NCI-H345 treated with DMSO at 0.1 percent for 48 hours (cell line): ENCODE results near the gene NDFIP1.
"Not testable (repeated sequence)": the region's sequence is repeated elsewhere in the genome, so short reads cannot be mapped to it uniquely, and the experiment has no call there.

Experiments
- DNase-seq: peaks from one replicate; lab custom pipeline; 2025; ENCODE audit not compliant: unreplicated experiment; lab: John Stamatoyannopoulos, UW

NDFIP1 gene

GRCh38 chr5:142183561-142183960 is 75.0 kb downstream of the NDFIP1 start:
- DNase-seq: no peak

DNA sequence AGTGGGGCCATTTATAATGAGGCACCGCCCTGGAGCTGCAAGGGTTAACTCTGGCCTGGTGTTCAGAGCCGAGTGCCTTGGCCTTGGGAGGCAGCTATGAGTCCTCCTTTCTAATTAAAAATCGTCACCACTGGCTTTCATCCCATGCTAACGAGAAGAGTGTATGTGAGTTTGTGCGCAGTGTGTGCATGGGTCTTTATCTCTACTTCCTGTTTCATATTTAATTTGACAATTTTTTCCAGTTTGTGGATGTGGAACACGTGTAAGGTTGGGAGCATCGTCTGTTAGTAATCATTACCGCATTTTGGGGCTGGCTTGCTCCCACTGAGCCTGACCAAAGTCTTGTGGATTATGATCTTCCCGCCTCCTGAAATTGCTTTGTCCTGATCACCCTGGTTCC is 76.4 kb downstream of the NDFIP1 start:
- DNase-seq: no peak

DNA sequence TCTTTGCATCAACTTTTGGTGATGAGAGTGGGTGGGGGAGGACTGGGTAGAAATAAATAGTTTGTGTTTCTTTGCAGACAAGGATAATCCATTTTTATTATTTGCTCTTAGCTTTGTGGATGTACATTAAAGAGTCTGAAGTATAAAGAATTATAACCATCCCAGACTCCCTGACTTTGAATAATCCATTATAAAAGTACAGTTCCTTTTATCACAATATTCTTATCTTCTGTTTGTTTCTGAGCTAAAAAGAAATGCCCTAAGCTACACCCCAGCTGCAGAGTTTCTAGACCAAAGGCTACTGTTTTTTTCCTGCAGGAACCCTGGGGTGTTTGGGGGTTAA is 77.9 kb downstream of the NDFIP1 start:
- no peak for DNase-seq

- no peak for DNase-seq
These were observed 78.4 kb downstream of the NDFIP1 start for GRCh38 chr5:142186857-142187594.

DNA sequence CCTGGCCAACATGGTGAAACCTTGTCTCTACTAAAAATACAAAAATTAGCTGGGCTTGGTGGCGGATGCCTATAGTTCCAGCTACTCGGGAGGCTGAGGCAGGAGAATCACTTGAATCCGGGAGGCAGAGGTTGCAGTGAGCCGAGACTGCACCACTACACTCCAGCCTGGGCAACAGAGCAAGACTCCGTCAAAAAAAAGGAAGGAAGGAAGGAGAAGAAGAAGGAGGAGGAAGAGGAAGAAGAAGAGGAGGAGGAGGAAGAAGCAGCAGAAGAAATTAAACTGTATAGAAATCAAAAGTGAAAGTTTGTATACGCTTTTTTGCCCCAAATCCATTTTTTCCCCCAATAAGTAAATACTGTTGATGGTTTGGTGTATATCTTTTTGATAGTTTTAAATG is 80.1 kb downstream of the NDFIP1 start:
- not testable (repeated sequence) for DNase-seq

GRCh38 chr5:142189813-142190212 is 81.2 kb downstream of the NDFIP1 start:
- no peak for DNase-seq

- no peak for DNase-seq
These were observed 83.2 kb downstream of the NDFIP1 start for GRCh38 chr5:142191776-142192175.

DNA sequence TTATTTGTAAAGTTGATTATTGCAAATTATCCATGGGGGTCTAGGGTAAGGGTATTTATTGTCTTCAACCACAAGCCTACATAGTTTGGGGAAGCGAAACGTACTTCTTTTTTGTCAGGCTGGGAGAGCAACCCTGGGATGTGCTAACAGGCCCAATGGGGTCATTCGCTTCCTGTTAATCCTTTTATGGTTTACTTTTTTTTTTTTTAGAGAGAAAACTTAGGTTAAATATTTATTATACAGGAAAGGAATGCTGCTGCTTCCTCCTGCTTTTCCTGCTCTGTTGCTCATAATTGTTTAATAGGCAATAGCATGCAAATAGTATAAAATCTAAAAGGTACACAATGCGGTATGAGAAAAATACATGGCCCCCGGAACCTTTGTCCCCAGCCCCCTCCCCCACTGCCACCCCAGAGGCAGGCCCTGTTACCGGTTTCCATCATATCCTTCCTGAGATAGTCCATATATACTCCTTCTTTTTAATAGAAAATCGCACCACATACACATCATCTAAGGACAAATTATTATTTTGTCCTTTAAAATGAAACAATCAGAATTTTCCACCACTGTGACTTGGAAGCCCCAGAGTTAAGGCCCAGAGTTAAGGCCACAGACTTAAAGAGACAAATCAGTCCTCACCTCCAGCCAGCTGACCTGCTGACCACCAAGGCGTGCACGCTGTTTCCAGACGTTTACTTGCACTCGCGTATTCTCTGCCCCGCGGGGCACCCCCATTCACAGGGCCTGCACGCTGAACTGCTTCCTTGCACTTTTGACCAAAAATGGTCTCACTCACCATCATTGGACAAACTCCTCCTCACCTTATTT is 83.9 kb downstream of the NDFIP1 start:
- DNase-seq: no peak

GRCh38 chr5:142193114-142193428 is 84.5 kb downstream of the NDFIP1 start:
- DNase-seq: no peak

- no peak for DNase-seq
These were observed 88.5 kb downstream of the NDFIP1 start for GRCh38 chr5:142197098-142197497.

DNA sequence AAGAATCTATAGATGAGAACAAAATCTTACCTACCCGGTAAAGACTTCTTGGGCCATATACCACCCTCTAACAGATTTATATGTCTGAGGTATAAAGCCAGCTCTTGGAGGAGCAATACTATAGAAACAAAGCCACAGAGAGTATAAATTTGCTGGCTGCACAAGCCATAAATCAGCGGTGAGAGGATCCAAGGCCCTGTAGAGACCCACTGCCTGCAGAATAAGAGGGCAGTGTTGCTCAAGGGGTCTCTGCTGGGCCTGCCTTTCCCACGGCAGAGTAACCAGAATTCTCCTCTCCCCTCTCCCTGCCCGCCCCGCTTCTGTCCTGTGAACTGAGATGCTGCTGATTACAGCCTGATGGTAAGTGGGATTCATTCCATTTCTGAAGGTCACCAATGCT is 89.2 kb downstream of the NDFIP1 start:
- DNase-seq: no peak

DNA sequence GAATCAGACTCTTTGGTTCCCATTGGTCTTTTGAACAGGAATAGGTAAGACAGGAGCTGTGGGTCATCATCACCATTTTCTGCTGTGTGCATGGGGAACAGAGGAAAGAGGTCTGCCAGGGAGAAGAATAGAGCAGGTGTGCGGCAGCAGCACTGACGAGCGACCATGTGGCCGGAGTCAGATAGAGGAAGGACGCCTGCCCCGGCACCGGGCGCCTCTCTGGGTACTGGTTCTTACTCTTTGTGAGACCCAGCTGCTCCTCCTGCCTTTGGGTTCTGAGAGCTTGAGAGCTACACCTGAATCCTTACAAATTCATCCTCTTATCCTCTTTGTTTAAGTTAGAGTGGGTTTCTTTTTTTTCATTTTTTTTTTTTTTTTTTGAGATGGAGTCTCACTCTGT is 90.8 kb downstream of the NDFIP1 start:
- no peak for DNase-seq

DNA sequence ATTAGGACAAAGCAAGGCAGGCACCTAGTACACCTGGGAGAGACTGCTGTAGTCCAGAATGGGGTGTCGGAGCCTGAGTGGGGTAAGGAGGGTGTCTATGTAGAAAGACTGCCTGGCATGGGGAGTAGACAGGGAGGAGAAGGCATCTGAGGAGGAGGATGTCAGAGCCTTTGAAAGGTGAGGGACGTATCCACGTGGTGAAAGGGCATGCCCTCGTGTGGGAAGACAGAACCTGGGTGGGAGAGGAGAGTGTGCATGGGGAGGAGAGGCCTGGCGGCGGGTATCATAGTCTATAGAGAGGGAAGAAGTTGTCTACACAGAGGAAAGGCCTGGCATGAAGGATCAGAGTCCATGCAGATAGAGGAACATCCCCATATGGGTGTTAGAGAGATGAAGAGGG is 91.8 kb downstream of the NDFIP1 start:
- DNase-seq: no peak

- DNase-seq: no peak
These were observed 92.9 kb downstream of the NDFIP1 start for GRCh38 chr5:142201471-142201887.

DNA sequence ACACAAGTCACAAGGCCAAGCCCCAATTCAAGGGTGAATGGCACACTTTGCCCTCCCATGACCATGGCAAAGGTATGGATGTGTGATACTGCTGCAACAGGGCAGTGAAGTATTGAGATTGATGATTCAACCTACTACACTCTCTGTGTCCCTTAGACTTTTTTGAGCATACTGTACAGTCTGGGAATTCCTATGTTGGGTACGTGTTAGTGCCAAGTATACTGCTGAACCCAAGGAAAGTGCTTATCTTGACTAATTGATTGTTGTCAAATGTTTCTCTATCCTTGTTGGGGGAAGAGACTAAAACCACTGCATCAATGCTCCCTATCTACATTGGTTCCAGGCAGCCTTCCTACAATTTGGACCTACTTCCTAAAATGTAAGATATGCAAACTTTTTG is 93.7 kb downstream of the NDFIP1 start:
- DNase-seq: no peak
